Ascending aorta (tissue), 2 donors: ENCODE measurements around the gene SPTBN5. TPM values are rescaled to one million over a fixed set of nuclear protein-coding genes. Genes with fewer than 3 reads are reported as not detected.

Source experiments
- DNase-seq, 2 donors: peaks; one replicate each; pipeline ENCODE4 v3.0.0-alpha.2; 2019; ENCODE audit warnings: low spot score in 2 of 2
- H3K27ac ChIP-seq, 2 donors: fragments of 200-600 bp; sonication (generic); one replicate each; pipeline ENCODE4 v1.5.1; 2016 to 2017; ENCODE audit warnings: mild to moderate bottlenecking in 1 of 2
- H3K27me3 ChIP-seq: fragments of 200-600 bp; sonication (generic); one replicate; pipeline ENCODE4 v1.5.1; 2017
- H3K36me3 ChIP-seq, 2 donors: fragments of 200-600 bp; sonication (generic); one replicate each; pipeline ENCODE4 v1.5.1; 2016
- H3K4me1 ChIP-seq, 2 donors: fragments of 200-600 bp; sonication (generic); one replicate each; pipeline ENCODE4 v1.5.1; 2016 to 2017; ENCODE audit warnings: mild to moderate bottlenecking in 1 of 2
- H3K4me3 ChIP-seq, 2 donors: fragments of 200-600 bp; sonication (generic); one replicate each; pipeline ENCODE4 v1.5.1; 2016 to 2017; ENCODE audit warnings: mild to moderate bottlenecking in 1 of 2
- H3K9me3 ChIP-seq, 2 donors: fragments of 200-600 bp; sonication (generic); one replicate each; pipeline ENCODE4 v1.5.1; 2016
- intact Hi-C: fragments of 100-400 bp; cut with DNase I; formaldehyde crosslinking; loops from one replicate; pipeline ENCODE4 v1.15.1; 2023
- total RNA-seq: library from RNA; depleted of rRNA; stranded (reverse); fragments of >200 nt; gene quantifications from one replicate; pipeline ENCODE4 v1.1.0, GENCODE V29; 2016
- TF ChIP-seq, protein P1 (sequence below), 3 experiments: fragments of 200-600 bp in 2 of 3; fragments of 450-650 bp in 1 of 3; sonication (generic) in 2 of 3; IDR thresholded peaks; one replicate each; pipeline ENCODE4 v1.5.1; 2016 to 2019; ENCODE audit warnings: antibody characterized with exemption in 3 of 3, mild to moderate bottlenecking in 1 of 3, moderate library complexity in 1 of 3

SPTBN5 gene
- total RNA-seq, 1 donor from 2014 or later = 1.5 TPM

DNA sequence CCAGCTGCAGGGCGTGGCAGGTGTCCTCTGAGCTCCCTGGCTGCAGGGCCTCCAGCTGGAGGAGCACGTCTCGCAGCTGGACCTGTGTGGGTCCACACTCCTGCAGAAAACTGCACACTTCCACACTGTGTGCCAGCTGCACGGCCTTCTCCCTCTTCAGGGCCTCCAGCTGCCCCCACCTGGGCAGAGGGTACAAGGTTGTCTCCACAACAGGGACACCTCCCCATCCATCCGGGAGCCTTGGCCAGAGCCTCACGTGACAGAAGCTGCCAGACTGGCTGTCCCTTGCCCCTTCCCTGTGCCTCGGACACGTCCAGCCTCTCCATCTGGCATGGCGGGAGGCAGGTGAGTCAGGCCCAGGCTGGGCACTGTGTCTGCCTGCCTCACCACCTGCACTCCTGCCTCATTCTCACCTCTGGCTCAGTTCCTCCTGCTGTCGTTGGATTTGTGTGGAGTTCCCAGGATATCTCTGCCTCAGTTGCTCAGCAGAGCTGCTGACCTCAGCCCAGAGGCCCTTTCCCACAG lies 14.5 kb downstream of the SPTBN5 start:
- H3K27ac ChIP-seq = no peak overlapping the region
- DNase-seq = no peak
- H3K27me3 ChIP-seq = no peaks in the 10 kb centered on the region
- TF ChIP-seq, protein P1, sequence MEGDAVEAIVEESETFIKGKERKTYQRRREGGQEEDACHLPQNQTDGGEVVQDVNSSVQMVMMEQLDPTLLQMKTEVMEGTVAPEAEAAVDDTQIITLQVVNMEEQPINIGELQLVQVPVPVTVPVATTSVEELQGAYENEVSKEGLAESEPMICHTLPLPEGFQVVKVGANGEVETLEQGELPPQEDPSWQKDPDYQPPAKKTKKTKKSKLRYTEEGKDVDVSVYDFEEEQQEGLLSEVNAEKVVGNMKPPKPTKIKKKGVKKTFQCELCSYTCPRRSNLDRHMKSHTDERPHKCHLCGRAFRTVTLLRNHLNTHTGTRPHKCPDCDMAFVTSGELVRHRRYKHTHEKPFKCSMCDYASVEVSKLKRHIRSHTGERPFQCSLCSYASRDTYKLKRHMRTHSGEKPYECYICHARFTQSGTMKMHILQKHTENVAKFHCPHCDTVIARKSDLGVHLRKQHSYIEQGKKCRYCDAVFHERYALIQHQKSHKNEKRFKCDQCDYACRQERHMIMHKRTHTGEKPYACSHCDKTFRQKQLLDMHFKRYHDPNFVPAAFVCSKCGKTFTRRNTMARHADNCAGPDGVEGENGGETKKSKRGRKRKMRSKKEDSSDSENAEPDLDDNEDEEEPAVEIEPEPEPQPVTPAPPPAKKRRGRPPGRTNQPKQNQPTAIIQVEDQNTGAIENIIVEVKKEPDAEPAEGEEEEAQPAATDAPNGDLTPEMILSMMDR (IDR thresholded peaks at IDR 0.05) = no peak
- no peak overlapping the region for H3K4me3 ChIP-seq
- no peaks in the 10 kb centered on the region for H3K36me3 ChIP-seq
- intact Hi-C loops = no loop called here
- H3K9me3 ChIP-seq = no peaks in the 10 kb centered on the region
- peaks cover 0 to 10% of the 10 kb centered on the region in 2 donors for H3K4me1 ChIP-seq

DNA sequence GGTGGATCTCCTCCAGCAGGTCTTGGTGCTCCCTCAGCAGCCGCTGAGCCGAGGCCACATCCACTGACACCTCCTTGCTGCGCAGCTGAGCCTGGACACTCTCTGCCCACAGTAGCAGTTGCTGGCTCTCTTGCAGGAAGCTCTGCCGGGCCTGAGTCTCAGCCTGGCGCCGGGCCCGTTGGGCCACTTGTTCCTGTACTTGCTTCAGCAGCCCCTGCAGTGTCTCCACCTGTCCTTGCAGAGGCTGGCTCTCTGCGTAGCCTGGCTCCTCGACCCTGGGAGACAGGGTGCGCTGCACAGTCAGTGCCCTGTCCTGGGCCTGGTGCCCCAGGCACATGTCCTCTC lies 15.5 kb downstream of the SPTBN5 start:
- Histone ChIP-seq H3K36me3 (no peaks in the 10 kb centered on the region), H3K4me3 (no peak overlapping the region), H3K9me3 (no peaks in the 10 kb centered on the region), H3K4me1 (peaks cover 0 to 10% of the 10 kb centered on the region in 2 donors), H3K27ac (no peak overlapping the region), H3K27me3 (no peaks in the 10 kb centered on the region)
- no peak for DNase-seq
- intact Hi-C loops = no loop called here
- TF ChIP-seq, protein P1 (IDR thresholded peaks at IDR 0.05) = no peak

GRCh38 chr15:41877631-41878354 lies 16.1 kb downstream of the SPTBN5 start:
- Histone ChIP-seq H3K9me3 (no peaks in the 10 kb centered on the region), H3K27ac (no peak overlapping the region), H3K27me3 (no peaks in the 10 kb centered on the region), H3K36me3 (no peaks in the 10 kb centered on the region), H3K4me1 (peaks cover 0 to 10% of the 10 kb centered on the region in 2 donors), H3K4me3 (no peak overlapping the region)
- intact Hi-C loops = no loop called here
- DNase-seq = no peak
- TF ChIP-seq, protein P1 (IDR thresholded peaks at IDR 0.05) = no peak

GRCh38 chr15:41876689-41877088 lies 17.2 kb downstream of the SPTBN5 start:
- Histone ChIP-seq H3K27ac (no peak overlapping the region), H3K4me1 (peaks cover 0 to 2% of the 10 kb centered on the region in 2 donors), H3K9me3 (no peaks in the 10 kb centered on the region), H3K27me3 (no peaks in the 10 kb centered on the region), H3K4me3 (no peak overlapping the region), H3K36me3 (no peaks in the 10 kb centered on the region)
- TF ChIP-seq, protein P1 (IDR thresholded peaks at IDR 0.05) = no peak
- no peak for DNase-seq
- intact Hi-C loops = no loop called here

- H3K27ac ChIP-seq = no peak overlapping the region
- H3K4me3 ChIP-seq = no peak overlapping the region
- intact Hi-C loops = no loop called here
- no peaks in the 10 kb centered on the region for H3K4me1 ChIP-seq
- H3K27me3 ChIP-seq = no peaks in the 10 kb centered on the region
- no peak for DNase-seq
- TF ChIP-seq, protein P1 (IDR thresholded peaks at IDR 0.05) = no peak
- no peaks in the 10 kb centered on the region for H3K9me3 ChIP-seq
- no peaks in the 10 kb centered on the region for H3K36me3 ChIP-seq
These were observed 17.8 kb downstream of the SPTBN5 start for GRCh38 chr15:41876007-41876406.
